ENCODE data around the gene CATSPERZ.
A peak's percentile ranks its signal among the peaks of the same experiment; 100 is the strongest.

The CATSPERZ gene

DNA sequence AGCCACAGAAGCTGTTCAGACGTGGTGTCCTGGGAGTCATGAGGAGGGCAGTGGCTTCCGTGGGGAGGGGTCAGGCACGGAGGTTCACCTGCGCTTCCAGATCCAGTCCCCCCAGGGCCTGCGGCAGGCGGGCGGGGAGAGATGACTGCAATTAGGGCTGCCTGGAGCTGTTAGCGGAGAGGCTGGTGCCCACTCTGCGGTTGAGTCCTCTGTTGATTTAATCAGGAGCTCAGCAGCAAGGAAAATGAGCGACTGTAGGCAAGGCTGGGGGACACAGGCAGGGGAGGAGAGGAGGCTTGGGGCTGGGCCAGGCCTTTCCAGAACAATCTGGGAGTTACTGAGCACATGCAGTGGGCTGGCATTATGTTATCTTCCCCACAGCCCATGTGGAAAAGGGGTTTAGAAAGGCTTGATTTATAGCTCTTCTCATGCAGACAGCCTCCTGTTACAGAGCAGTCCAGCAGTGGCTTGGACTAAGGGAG, 35.7 kb upstream of the CATSPERZ start:
- peak; percentile 52 for DNase-seq

DNA sequence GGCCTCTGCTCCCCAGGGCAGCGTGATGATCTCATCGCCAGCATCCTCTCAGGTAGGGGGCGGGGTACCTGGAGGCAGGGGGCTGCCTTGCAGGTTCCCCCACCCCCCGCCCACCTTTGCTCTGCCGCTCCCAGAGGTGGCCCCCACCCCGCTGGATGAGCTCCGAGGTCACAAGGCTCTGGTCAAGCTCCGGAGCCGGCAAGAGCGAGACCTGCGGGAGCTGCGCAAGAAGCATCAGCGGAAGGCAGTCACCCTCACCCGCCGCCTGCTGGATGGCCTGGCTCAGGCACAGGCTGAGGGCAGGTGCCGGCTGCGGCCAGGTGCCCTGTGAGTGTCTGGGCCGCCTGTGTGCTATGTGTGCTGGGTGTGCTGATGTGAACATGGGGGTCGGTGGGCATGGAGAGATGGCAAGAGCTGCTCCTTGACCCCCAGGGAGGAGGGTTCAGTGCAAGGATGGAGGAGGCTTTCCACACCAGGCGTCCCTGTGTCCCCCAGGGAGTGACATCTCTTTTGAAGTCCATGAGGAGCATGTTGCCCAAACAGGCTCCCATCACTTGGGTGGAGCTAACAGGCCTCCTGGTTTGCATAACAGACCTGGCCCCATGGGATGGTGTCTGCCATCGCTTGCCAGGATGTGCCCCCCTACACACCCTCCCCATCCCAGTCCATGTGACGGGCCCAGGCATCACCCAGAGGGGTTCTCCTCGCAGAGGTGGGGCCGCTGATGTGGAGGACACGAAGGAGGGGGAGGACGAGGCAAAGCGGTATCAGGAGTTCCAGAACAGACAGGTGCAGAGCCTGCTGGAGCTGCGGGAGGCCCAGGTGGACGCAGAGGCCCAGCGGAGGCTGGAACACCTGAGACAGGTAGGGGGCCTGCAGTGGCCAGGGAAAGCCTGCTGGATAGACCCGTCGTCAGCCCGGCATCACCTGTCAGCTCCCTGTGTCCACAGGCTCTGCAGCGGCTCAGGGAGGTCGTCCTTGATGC, 34.7 kb upstream of the CATSPERZ start:
- DNase-seq: no peak

DNA sequence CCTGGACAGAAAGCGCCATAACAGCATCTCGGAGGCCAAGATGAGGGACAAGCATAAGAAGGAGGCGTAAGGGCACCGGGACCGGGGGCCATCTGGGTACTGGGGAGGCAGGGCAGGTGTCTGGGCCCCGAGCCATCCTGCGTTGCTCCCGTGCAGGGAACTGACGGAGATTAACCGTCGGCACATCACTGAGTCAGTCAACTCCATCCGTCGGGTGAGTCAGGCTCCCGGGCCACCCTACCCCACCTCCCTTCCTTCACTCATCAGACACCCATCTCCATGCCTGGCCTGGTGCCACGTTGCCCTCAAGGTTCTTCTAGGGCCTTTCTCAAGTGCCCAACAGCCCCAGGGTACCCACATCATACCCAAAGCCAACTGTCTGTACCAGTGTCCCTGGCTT, 33.8 kb upstream of the CATSPERZ start:
- DNase-seq: no peak

DNA sequence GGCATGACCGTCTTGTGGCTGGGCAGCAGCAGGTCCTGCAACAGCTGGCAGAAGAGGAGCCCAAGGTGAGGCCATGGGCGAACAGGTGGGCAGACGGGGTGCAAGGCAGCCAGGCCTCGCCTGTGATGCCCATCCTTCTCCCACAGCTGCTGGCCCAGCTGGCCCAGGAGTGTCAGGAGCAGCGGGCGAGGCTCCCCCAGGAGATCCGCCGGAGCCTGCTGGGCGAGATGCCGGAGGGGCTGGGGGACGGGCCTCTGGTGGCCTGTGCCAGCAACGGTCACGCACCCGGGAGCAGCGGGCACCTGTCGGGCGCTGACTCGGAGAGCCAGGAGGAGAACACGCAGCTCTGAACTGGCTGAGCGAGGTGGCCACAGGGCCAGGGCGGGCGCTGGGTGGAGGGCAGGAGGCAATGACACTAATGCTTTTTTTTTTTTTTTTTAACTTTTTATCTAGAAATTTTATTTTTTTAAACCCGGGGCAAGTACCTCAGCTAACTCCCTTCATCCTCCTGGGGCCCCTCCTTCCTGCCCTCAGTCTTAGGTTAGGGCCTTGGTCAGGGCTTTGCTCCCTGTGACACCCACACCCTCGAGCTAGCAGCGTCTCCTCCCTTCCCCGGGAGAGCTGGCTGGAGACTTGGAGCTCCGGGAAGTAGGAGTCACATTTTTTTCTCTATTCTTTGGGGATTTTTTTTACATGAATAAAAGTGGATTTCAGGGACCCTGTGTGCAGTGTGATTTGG, 32.8 kb upstream of the CATSPERZ start:
- no peak for DNase-seq

- DNase-seq: no peak
These were observed 31.9 kb upstream of the CATSPERZ start for GRCh38 chr11:64268025-64268892.

GRCh38 chr11:64268893-64269539, 31.1 kb upstream of the CATSPERZ start:
- no peak for DNase-seq

GRCh38 chr11:64269540-64270220, 30.5 kb upstream of the CATSPERZ start:
- DNase-seq: peak; percentile 99

- no peak for DNase-seq
These were observed 24.9 kb upstream of the CATSPERZ start for GRCh38 chr11:64275031-64275800.

DNA sequence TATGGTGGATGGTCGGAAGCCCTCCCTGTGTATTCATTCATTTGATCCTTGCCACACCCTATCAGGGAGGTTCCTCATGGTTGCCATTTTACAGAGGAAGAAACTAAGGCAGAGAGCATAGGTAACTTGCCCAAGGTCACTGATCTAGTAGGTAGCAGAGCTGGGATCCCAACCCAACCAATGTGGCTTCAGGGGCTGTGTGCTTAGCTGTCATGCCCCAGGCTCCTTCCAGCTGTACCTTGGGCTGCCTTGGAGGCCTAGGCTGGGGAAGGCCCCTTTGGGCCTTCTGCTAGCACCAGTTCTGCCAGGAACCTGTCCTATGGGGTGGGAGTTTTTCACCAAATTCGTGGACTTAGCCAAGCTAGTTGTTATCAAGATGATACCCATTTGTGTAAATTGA, 24.3 kb upstream of the CATSPERZ start:
- no peak for DNase-seq

- DNase-seq: no peak
These were observed 23.3 kb upstream of the CATSPERZ start for GRCh38 chr11:64276653-64277431.

- DNase-seq: no peak
These were observed 21.5 kb upstream of the CATSPERZ start for GRCh38 chr11:64278576-64279190.

- no peak for DNase-seq
These were observed 18.0 kb upstream of the CATSPERZ start for GRCh38 chr11:64281957-64282770.

DNA sequence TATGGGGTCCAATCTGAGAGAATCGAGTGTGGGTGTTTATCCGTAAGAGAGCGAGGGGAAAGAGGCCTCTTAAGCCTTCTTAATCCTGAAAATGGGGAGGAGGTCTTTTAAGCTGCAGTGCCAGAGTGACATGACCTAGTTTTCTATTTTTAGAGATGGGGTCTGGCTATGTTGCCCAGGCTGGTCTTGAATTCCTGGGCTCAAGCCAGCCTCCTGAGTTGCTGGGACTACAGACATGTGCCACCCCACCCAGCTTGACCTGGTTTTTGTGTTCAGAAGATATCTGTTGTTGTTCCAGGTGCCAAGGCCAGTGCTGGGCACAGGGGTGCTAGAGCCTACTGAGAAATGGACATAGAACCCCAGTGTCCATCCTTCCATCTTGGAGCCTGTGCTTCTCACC, 17.1 kb upstream of the CATSPERZ start:
- no peak for DNase-seq

DNA sequence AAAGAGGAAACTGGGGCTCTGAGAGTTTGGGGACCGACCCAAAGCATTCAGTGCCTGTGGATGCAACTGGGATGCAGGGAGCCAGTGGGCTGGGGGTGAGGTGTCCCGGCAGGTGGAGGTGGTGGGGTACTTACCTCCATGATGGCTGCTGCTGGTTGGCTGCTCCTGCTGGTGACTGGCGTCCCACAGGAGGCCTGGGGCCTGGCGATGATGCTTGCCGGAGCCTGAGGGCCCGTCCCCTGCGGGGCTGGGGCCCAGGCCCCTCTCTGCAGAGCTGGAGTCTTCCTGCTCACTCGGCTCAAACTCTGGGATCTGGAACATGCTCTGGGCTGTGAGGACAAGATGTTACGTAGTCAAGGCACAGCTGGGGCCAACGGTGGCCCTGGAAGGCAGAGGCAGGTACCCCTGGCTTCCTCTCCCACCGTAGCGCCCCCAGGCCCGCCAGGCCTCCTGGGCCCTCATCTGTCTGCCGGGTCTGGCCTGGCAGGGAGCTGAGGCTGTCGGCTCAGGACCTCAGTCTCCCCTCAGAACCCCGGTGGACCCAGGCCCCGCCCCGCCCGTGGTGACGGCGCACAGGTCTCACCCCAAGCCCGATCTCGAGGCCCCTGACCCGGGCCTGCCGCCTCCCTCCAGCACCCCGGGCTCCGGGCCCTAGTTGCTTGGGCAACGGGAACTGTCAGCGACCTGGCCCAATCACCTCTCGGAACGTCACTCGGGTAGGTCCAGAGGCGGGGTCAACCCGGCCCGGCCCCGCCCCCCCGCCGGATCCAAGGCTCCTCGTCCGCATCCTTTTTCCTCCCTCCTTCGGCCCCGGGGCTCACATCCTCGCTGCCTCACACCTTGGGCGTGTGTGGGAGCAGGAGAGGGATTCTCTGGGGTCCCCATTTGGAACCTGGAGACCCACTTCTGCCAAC, 15.9 kb upstream of the CATSPERZ start, which contains the start of gene BAD:
Gene BAD (minus strand): TSS at position 618 of the 914 bp plus-strand sequence. CDS start 297 bp downstream, at position 321.
- DNase-seq: peak; percentile 97

DNA sequence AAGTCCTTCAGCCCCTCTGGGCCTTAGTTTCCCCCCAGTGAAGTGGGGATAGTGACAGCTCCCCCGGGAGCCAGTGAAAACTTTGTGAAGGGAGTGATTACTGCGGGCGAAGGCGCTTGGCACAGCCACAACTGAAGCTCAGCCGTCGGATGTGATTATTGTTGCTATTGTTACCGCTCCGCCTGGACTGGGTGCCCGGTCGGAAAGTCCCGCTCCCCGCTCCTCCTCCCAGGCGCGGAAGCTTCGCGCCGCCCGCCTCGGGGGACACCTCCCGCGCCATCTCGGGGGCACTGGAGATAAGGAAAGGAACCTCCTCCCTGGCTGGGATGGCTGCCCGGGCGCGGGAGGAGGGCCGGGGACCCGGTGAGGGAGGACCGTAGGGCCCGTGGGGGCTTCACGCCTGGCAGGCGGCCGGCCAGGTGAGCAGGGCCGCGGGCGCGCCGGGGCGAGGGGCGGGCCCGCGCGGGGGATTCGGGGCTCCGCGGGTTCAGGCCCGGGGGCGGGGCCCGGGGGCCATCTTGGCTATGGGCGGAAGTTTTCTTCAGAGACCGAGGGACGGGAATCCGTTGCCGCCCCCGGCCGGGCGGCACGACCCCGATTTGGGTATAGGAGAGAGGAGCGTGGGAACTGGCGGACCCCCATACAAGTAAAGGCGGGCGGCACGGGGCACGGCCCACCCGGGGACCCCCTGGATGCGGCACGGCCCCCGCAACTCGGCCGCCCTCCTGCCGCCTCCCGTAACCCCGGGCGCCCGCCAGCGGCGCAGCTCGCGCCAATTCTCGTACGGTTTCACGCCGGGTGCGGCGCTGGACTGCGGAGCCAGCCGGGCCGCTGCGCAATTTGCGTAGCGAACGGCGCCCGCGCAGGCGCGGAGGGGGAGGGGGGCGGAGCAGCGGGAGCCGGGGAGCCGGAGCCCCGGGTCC, 14.9 kb upstream of the CATSPERZ start, which contains the start of gene GPR137:
Gene GPR137 (plus strand): TSS at position 887 of the 923 bp plus-strand sequence. CDS start 677 bp downstream, outside the sequence.
- peak; percentile 98 for DNase-seq

All from retina (tissue), 1 donor.